Astrocyte of the cerebellum (primary cell): ENCODE data around the gene ADAMTS19.

Experiments used
- DNase-seq: peaks from one replicate; pipeline ENCODE4 v3.0.0-alpha.2; 2011; ENCODE audit warnings: low read depth
- H3K4me3 ChIP-seq: 2 replicates; pipeline ENCODE4 v1.5.1; 2011; ENCODE audit warnings: mild to moderate bottlenecking, low read depth, low read length, moderate library complexity
- in situ Hi-C: cut with HindIII; loops from 2 replicates; pipeline ENCODE4 v1.10.0; 2017; ENCODE audit warnings: low sequenced_read_pairs
- TF ChIP-seq, protein P1 (sequence below): IDR thresholded peaks from 2 replicates; pipeline ENCODE4 v1.5.1; 2012; ENCODE audit warnings: low read length, low read depth, moderate library complexity, mild to moderate bottlenecking; ENCODE audit errors: missing control alignments

The ADAMTS19 gene

DNA sequence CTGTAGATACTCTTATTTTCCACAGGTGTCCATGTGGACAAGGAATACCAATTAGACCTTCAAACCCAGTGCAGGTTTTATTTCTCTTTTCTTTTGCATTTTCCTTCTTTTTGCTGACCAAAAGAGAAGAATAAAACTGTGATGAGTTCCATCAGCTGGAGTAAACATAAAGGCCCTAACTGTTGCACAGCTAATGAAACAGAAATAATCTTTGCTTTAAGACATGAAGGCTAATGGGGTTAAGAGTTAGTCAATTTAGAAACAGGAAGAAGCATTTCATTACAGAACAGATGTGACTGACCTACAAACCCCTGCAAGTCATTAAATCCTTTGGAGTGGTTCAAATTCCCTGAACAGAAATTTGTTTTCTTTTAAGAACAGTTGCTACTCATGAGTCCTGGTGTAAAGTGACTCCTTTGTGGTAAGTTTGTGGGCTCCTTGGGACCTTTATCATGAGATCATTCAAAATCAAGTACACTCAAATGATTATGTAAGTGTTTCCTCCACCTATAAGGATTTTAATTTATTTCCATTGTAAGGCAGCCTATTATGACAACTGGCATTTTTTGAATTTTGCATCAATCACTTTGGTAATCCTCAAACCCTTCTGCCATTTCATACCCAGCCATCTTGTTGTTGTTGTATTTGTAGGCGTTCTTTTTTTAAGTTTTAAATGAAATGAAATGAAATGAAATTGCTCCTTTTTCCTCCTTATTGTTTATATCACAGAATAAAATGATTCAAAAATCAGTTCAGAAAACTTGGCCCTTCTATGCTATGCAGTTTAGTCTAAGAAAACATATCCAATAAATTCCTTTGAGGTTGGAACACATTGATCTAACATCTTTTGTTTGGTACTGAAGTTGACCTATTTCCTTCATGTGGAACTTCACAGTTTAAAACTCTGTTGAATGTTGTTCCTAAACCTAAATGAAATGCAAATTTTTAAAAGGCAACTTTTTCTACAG is 289.1 kb downstream of the ADAMTS19 start:
- no peak for DNase-seq
- TF ChIP-seq, protein P1, sequence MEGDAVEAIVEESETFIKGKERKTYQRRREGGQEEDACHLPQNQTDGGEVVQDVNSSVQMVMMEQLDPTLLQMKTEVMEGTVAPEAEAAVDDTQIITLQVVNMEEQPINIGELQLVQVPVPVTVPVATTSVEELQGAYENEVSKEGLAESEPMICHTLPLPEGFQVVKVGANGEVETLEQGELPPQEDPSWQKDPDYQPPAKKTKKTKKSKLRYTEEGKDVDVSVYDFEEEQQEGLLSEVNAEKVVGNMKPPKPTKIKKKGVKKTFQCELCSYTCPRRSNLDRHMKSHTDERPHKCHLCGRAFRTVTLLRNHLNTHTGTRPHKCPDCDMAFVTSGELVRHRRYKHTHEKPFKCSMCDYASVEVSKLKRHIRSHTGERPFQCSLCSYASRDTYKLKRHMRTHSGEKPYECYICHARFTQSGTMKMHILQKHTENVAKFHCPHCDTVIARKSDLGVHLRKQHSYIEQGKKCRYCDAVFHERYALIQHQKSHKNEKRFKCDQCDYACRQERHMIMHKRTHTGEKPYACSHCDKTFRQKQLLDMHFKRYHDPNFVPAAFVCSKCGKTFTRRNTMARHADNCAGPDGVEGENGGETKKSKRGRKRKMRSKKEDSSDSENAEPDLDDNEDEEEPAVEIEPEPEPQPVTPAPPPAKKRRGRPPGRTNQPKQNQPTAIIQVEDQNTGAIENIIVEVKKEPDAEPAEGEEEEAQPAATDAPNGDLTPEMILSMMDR, result no peak
- in situ Hi-C loops, result no loop called here
- H3K4me3 ChIP-seq, result no peak overlapping the region

DNA sequence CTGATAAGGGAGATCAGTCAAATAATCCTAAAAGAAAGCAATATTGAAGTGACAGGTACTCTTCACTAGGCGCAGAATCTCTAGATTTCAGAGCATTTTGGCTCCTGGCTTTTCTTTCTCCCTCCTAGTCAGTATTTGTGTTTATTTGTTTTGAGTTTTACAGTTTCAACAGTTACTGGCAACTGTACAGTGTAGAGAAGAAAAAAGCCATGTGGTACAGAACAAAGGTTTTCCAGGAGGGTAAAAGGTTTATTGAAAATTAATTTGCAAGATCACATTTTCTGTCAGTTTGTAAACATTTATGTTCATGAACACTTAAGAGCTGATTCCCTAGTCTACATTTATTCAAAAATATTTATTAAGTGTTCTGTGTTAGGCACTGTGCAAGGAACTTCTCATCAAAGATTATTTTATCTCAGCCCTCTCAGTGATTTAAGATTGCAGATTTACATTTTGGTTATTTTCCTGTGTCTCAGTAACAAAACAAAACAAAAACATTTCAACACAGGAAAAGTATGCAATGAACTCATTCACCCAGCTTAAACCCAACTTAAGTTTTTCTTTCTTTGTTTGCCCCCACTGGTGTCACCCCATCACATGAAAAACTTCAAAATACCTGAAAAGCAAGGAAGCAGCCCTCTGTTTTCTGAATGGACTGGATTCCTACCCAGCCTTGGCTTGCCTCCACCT is 300.7 kb downstream of the ADAMTS19 start:
- DNase-seq, result no peak
- H3K4me3 ChIP-seq, result no peak overlapping the region
- TF ChIP-seq, protein P1, result no peak
- in situ Hi-C loops, result no loop called here

DNA sequence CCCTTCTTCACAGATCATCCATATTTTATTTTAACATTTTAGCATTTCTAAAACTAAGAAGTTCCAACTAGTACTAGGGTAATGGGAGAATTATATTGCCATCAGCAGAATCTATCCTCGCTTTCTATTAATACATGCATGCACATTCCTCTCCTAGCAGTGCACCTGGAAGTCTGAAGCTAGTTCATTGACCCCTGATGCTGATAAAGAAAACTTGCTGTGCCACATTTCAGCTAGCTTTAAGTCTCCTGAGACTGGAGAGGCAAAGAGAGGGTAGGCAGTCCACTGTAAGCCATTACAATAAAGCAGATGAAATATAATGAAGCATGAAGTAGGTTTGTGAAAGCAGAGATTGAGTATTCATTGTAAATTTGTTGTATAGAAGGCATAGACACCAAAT is 303.6 kb downstream of the ADAMTS19 start:
- TF ChIP-seq, protein P1, result no peak
- H3K4me3 ChIP-seq, result no peak overlapping the region
- in situ Hi-C loops, result no loop called here
- no peak for DNase-seq

- H3K4me3 ChIP-seq, result no peak overlapping the region
- TF ChIP-seq, protein P1, result no peak
- DNase-seq, result no peak
- in situ Hi-C loops, result no loop called here
These were observed 306.7 kb downstream of the ADAMTS19 start for GRCh38 chr5:129766798-129767197.

GRCh38 chr5:129767927-129768380 is 307.9 kb downstream of the ADAMTS19 start:
- in situ Hi-C loops, result no loop called here
- TF ChIP-seq, protein P1, result peak; percentile 99
- H3K4me3 ChIP-seq, result no peak overlapping the region
- DNase-seq, result peak; percentile 90

- in situ Hi-C loops, result no loop called here
- TF ChIP-seq, protein P1, result no peak
- H3K4me3 ChIP-seq, result no peak overlapping the region
- no peak for DNase-seq
These were observed 308.6 kb downstream of the ADAMTS19 start for GRCh38 chr5:129768735-129769134.
